Calu3 (cell line): ENCODE measurements around the gene DPM3. TPM values are rescaled to one million over a fixed set of nuclear protein-coding genes. Genes with fewer than 3 reads are reported as not detected.

Experiments
- BruUV-seq: library from RNA; stranded (reverse); fragments of 400-500 nt; replicated peaks from 2 replicates; lab custom pipeline; 2021; lab: Mats Ljungman, UMichigan
- CTCF ChIA-PET: fragments of 300-600 bp; sonication (Branson Sonifier 250); formaldehyde crosslinking; loops from one replicate; lab custom pipeline; 2022; ENCODE audit warnings: antibody characterized with exemption; lab: Charles Lee
- DNase-seq: peaks from one replicate; pipeline ENCODE4 v3.0.0; 2022
- H3K27ac Mint-ChIP-seq: one replicate; pipeline ENCODE4 v1.8.0; 2022; ENCODE audit warnings: mixed read lengths; ENCODE audit not compliant: unreplicated experiment
- H3K27me3 Mint-ChIP-seq: one replicate; pipeline ENCODE4 v1.8.0; 2022; ENCODE audit warnings: mixed read lengths; ENCODE audit not compliant: unreplicated experiment
- H3K36me3 Mint-ChIP-seq: one replicate; pipeline ENCODE4 v1.8.0; 2022; ENCODE audit warnings: mild to moderate bottlenecking, moderate library complexity, mixed read lengths; ENCODE audit not compliant: insufficient read depth, unreplicated experiment
- H3K4me1 Mint-ChIP-seq: one replicate; pipeline ENCODE4 v1.8.0; 2022; ENCODE audit warnings: mild to moderate bottlenecking, low read depth, mixed read lengths; ENCODE audit not compliant: unreplicated experiment
- H3K4me3 Mint-ChIP-seq: one replicate; pipeline ENCODE4 v1.8.0; 2022; ENCODE audit warnings: mild to moderate bottlenecking, low read depth, moderate library complexity, mixed read lengths; ENCODE audit not compliant: unreplicated experiment
- H3K9me3 Mint-ChIP-seq: one replicate; pipeline ENCODE4 v1.8.0; 2022; ENCODE audit warnings: low read depth, mixed read lengths; ENCODE audit not compliant: unreplicated experiment
- CTCF ChIP-seq: fragments of 200-600 bp; IDR thresholded peaks from one replicate; pipeline ENCODE4 v1.8.0; 2022; ENCODE audit warnings: antibody characterized with exemption; ENCODE audit not compliant: unreplicated experiment
- intact Hi-C: fragments of 100-400 bp; cut with micrococcal nuclease; formaldehyde crosslinking; loops from one replicate; pipeline ENCODE4 v1.10.0; 2022; ENCODE audit not compliant: unreplicated experiment
- total RNA-seq: library from RNA; stranded (reverse); gene quantifications from 2 replicates; pipeline ENCODE4 v1.2.3, GENCODE V29; 2022

DPM3 gene
- total RNA-seq, 1 experiment from 2014 or later, result 38.7 TPM

GRCh38 chr1:155145491-155145890 lies 5.2 kb upstream of the DPM3 start:
- peaks cover 53% of the 10 kb centered on the region for H3K27me3 Mint-ChIP-seq
- no peak overlapping the region for H3K27ac Mint-ChIP-seq
- no peaks in the 10 kb centered on the region for H3K9me3 Mint-ChIP-seq
- intact Hi-C loops, result no loop called here
- DNase-seq, result no peak
- peaks cover 2% of the 10 kb centered on the region for H3K36me3 Mint-ChIP-seq
- no peak overlapping the region for H3K4me3 Mint-ChIP-seq
- no TSS peak for BruUV-seq
- no peak for TF ChIP-seq CTCF
- CTCF ChIA-PET, result interaction anchor here (1.2 kb wide), 1 partner anchor 22 kb away, joined by 3 read pairs; no protein-coding TSS in a partner anchor
- H3K4me1 Mint-ChIP-seq, result no peaks in the 10 kb centered on the region

GRCh38 chr1:155141749-155142148 lies 1.4 kb upstream of the DPM3 start:
- peaks cover 22% of the 10 kb centered on the region for H3K27me3 Mint-ChIP-seq
- H3K4me3 Mint-ChIP-seq, result no peak overlapping the region
- BruUV-seq, result no TSS peak
- H3K36me3 Mint-ChIP-seq, result peaks cover 38% of the 10 kb centered on the region
- H3K27ac Mint-ChIP-seq, result no peak overlapping the region
- H3K4me1 Mint-ChIP-seq, result peaks cover 9% of the 10 kb centered on the region
- intact Hi-C loops, result no loop called here
- H3K9me3 Mint-ChIP-seq, result no peaks in the 10 kb centered on the region
- no peak for TF ChIP-seq CTCF
- CTCF ChIA-PET, result no interaction called here
- DNase-seq, result no peak

GRCh38 chr1:155140630-155140953 lies 261 bp upstream of the DPM3 start:
- Mint-ChIP-seq H3K27me3 (peaks cover 12% of the 10 kb centered on the region), H3K4me3 (peak overlapping the region; percentile 93), H3K9me3 (no peaks in the 10 kb centered on the region), H3K36me3 (peaks cover 49% of the 10 kb centered on the region), H3K27ac (peak overlapping the region; percentile 75), H3K4me1 (peaks cover 9% of the 10 kb centered on the region)
- intact Hi-C loops, result no loop called here
- CTCF ChIA-PET, result interaction anchor here (1.0 to 1.8 kb wide), 4 partner anchors 11 to 62 kb away, joined by 3 to 8 read pairs (median 5); partner anchors contain the start of genes EFNA3 and KRTCAP2
- no TSS peak for BruUV-seq
- no peak for TF ChIP-seq CTCF
- DNase-seq, result no peak

- Mint-ChIP-seq H3K27ac (peak overlapping the region; percentile 97), H3K36me3 (peaks cover 79% of the 10 kb centered on the region), H3K9me3 (no peaks in the 10 kb centered on the region), H3K27me3 (peaks cover 10% of the 10 kb centered on the region), H3K4me3 (peak overlapping the region; percentile 93), H3K4me1 (peaks cover 38% of the 10 kb centered on the region)
- intact Hi-C loops, result no loop called here
- no peak for TF ChIP-seq CTCF
- DNase-seq, result no peak
- CTCF ChIA-PET, result interaction anchor here (0.7 kb wide), 1 partner anchor 38 kb away, joined by 3 read pairs; no protein-coding TSS in a partner anchor
- no TSS peak for BruUV-seq
These were observed 3.0 kb downstream of the DPM3 start for GRCh38 chr1:155137154-155137949.
